Hematopoietic multipotent progenitor cell treated with erythropoietin and hydrocortisone succinate and interleukin-3 and kit ligand, for 15 days (in vitro differentiated cells): ENCODE measurements around the gene EYA4.
"Not testable (repeated sequence)": the region's sequence is repeated elsewhere in the genome, so short reads cannot be mapped to it uniquely, and the experiment has no call there.

Source experiments
- DNase-seq: peaks from one replicate; pipeline ENCODE4 v3.0.0-alpha.2; 2015; ENCODE audit warnings: low spot score

Gene EYA4

GRCh38 chr6:133532908-133533307 is 291.8 kb downstream of the EYA4 start:
- no peak for DNase-seq

GRCh38 chr6:133539502-133540259 is 298.5 kb downstream of the EYA4 start:
- DNase-seq: no peak

GRCh38 chr6:133540361-133540760 is 299.2 kb downstream of the EYA4 start:
- no peak for DNase-seq

DNA sequence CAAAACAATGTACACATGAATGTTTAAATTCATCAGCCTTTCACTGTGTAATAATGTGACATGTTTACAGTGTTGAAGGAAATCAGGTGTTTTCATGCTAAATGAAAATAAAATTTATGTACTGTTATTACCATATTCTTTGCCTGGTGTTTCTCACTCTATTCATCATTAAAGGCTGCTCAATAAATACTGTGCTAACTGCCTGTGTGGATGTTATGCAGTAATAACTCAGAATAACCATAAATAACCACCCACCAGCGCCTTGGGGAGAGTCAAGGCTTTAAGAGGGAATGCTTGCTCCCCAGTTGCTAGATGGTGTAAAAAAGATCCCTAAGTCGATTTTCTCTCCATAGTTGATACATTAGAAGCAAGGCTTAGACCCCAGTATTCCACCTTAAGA is 299.9 kb downstream of the EYA4 start:
- no peak for DNase-seq

GRCh38 chr6:133542056-133542821 is 301.1 kb downstream of the EYA4 start:
- no peak for DNase-seq

- DNase-seq: no peak
Observed at GRCh38 chr6:133544419-133544818, 303.3 kb downstream of the EYA4 start.

- DNase-seq: no peak
Observed at GRCh38 chr6:133546098-133546497, 304.9 kb downstream of the EYA4 start.

DNA sequence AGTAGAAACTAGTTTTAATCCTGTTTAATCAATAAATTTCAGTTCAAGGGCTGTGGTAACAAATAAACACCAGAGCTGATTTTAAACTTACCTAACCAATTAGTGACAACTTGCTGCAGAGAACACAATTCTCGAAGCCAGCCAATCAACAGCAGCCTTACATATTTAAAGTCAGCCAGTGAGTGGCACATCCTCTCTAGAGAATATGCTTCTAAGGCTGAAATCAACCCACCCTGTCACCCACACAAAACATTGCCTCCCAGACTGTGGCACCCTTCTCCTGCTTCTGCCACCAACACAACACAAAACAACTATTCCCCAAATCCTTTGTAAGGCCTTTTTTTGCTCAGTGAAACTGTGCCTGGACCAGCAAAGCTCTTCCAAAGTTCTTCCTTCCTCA is 306.0 kb downstream of the EYA4 start:
- no peak for DNase-seq

DNA sequence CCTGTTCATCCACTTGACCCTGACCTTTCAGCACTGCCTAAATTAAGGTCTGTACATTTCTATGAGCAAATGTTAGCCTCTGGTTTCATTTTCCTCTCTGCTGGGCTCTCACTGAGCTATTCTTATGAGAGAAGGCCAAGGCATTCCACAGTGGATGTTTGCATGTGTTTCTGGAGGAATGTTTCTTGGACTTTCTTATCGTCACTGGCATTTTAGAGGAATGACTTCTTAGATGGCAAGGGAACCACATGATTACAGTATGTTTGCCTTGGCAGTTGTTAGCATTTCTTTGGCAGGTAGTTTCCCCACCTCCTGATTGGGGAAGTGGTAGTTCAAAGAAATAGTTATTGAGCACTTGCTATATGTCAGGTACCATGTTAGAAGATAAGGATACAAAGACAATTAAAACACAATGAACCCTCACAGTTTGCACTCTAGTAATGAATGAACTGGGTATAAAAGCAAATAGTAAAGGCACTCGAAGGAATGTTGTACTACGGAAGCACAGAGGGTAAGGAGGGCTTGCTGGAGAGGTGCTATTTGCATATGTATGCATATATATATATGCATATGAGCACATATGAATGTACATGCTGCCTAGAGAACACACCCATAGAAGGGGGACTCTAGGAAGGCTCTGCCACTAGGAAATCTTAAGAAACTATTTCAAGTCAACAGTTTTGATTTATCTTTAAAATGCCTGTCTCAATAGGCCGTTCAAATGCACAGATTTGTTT is 307.4 kb downstream of the EYA4 start:
- no peak for DNase-seq

DNA sequence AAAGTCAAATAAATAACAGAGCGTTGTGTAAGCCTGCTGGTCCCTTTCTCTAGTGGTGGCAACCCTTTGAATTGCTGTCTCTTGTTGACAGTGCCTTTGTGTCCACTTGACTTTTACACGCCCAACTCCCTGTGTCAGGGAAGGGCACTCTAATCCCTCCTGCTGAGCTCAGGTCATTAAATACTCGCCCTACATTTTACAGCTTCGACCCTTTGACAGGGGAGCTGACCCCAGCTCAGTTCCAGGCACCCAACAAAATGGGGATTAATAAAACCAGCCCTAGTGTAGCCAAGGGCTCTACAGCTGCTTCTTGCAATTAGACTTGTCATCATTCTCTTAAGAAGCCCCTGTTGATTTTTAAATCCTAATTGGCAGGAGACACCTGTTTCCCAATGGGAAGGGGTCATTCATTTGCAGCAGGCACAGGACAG is 308.2 kb downstream of the EYA4 start:
- no peak for DNase-seq

- DNase-seq: no peak
Observed at GRCh38 chr6:133550026-133550425, 308.9 kb downstream of the EYA4 start.

DNA sequence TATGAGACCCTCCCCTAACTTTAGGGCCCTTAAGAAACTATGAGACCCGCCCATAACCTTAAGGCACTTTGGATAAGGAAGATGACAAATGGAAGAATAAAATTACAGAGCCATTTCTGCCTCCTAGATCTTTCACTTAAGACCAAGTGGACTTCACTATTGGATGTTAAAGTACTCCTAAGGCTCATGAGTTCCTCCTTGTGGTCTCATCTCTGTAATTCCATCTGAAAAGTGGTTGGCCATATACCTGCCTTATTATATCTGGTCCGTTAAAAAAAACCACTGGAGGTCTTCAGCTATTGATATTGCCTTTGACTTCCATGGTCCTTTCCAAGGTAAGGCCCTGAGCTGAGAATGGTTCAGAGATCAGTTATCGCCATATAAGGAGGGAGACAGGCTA is 310.3 kb downstream of the EYA4 start:
- no peak for DNase-seq

- no peak for DNase-seq
Observed at GRCh38 chr6:133551847-133552341, 310.7 kb downstream of the EYA4 start.

DNA sequence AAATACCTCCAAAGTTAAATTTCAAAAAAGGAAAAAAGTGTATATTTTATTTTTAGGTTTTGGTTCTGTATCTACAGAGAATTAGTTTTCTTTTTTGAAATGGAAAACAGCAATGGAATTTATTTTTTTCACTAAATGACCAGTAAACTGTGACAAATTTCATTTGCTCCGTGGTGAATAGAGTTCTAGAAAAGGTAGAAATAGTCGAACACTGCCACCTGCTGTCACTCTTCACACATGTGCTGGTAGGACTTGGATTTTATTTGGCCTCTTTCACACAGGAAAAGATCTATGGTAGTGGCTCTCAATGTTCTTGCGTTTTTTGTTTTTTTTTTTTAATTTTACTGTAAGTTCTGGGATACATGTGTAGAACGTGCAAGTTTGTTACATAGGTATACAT is 312.5 kb downstream of the EYA4 start:
- peak; percentile 29 for DNase-seq

DNA sequence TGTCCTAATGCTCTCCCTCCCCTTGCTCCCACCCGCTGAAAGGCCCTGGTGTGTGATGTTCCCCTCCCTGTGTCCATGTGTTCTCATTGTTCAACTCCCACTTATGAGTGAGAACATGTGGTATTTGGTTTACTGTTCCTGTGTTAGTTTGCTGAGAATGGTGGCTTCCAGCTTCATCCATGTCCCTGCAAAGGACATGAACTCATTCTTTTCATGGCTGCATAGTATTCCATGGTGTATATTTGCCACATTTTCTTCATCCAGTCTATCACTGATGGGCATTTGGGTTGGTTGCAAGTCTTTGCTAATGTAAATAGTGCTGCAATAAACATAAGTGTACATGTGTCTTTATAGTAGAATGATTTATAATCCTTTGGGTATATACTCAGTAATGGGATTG is 313.0 kb downstream of the EYA4 start:
- not testable (repeated sequence) for DNase-seq

- DNase-seq: no peak
Observed at GRCh38 chr6:133555685-133556084, 314.5 kb downstream of the EYA4 start.

- no peak for DNase-seq
Observed at GRCh38 chr6:133559926-133560325, 318.8 kb downstream of the EYA4 start.

- no peak for DNase-seq
Observed at GRCh38 chr6:133567636-133568035, 326.5 kb downstream of the EYA4 start.

GRCh38 chr6:133568970-133569889 is 328.1 kb downstream of the EYA4 start:
- DNase-seq: no peak

GRCh38 chr6:133571681-133572080 is 330.5 kb downstream of the EYA4 start:
- DNase-seq: no peak

DNA sequence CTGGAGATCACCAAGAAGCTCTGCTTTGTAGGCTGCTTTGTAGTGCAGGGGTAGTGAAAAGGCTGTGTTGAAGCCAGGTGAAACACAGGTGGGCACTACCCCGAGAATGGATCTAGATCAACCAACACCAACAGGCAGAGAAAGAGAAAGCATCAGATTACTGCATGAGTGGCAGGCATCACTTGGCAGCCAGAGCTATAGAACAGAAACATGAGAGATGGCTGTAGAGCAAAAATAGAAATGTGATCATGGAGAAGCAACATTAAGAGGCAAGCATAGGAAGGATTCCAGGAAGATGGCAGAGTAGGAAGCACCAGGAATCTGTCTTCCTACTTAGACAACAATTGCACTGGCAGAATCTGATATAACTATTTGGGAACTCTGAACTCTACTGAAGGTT is 336.7 kb downstream of the EYA4 start:
- DNase-seq: no peak
